Mucosa of descending colon (tissue), 3 donors: ENCODE measurements around the gene SH3BP5. TPM values are rescaled to one million over a fixed set of nuclear protein-coding genes. Genes with fewer than 3 reads are reported as not detected.

Experiments used
- ATAC-seq: fragments of 200-7000 bp; cut with Tn5 transposase; one replicate; pipeline ENCODE4 v1.9.1; 2020; ENCODE audit warnings: mild to moderate bottlenecking, moderate library complexity
- DNase-seq, 3 donors: peaks; one replicate each; pipeline ENCODE4 v3.0.0-alpha.2; 2020
- H3K36me3 ChIP-seq: fragments of 200-600 bp; one replicate; pipeline ENCODE4 v1.8.0; 2021; ENCODE audit warnings: low read depth, mild to moderate bottlenecking
- H3K4me1 ChIP-seq: fragments of 200-600 bp; one replicate; pipeline ENCODE4 v1.8.0; 2021; ENCODE audit warnings: low read depth, mild to moderate bottlenecking
- H3K4me3 ChIP-seq: fragments of 200-600 bp; one replicate; pipeline ENCODE4 v1.8.0; 2021; ENCODE audit warnings: mild to moderate bottlenecking
- H3K9me3 ChIP-seq: fragments of 200-600 bp; one replicate; pipeline ENCODE4 v1.8.0; 2021; ENCODE audit warnings: mild to moderate bottlenecking
- CTCF ChIP-seq: fragments of 200-600 bp; IDR thresholded peaks from one replicate; pipeline ENCODE4 v1.8.0; 2022; ENCODE audit warnings: antibody characterized with exemption, mild to moderate bottlenecking
- intact Hi-C, 2 donors: fragments of 100-400 bp; cut with DNase I in 1 of 2; cut with micrococcal nuclease in 1 of 2; formaldehyde crosslinking; loops; one replicate each; pipeline versions ENCODE4 v1.11.0 to v1.11.1; 2022; cut with DNase I, micrococcal nuclease
- total RNA-seq, 3 donors: library from RNA; stranded (reverse); fragmentation: NEBNext Ultra II Directional in 2 of 3; extraction: Animal tissue kit (Norgen Biotek cat#: 25700) in 2 of 3; gene quantifications; one replicate each; pipeline versions ENCODE4 v1.2.1 to v1.2.4, GENCODE V29; 2021 to 2023
- donor health status: DM: no; HTN: no; CAD: no; lungs with moderate emphysema.
- donor health status: DM: no; HTN: no; CAD: no.
- donor health status: DM: no; HTN: yes; CAD: no.

The SH3BP5 gene
- total RNA-seq, 3 donors from 2014 or later = 5.9 to 20.8 (median 10.9) TPM

GRCh38 chr3:15306979-15307359 lies 25.4 kb downstream of the SH3BP5 start:
- intact Hi-C loops = no loop called here
- ATAC-seq = no peak
- Histone ChIP-seq H3K36me3 (no peaks in the 10 kb centered on the region), H3K4me1 (no peaks in the 10 kb centered on the region), H3K9me3 (no peaks in the 10 kb centered on the region), H3K4me3 (no peak overlapping the region)
- no peak for TF ChIP-seq CTCF
- no peak for DNase-seq

- Histone ChIP-seq H3K4me1 (no peaks in the 10 kb centered on the region), H3K36me3 (no peaks in the 10 kb centered on the region), H3K4me3 (no peak overlapping the region), H3K9me3 (no peaks in the 10 kb centered on the region)
- DNase-seq (no peak), ATAC-seq (peak; percentile 36)
- TF ChIP-seq CTCF = no peak
- intact Hi-C loops = no loop called here
These were observed 27.0 kb downstream of the SH3BP5 start for GRCh38 chr3:15305359-15305844.

- no peak for TF ChIP-seq CTCF
- no peak for ATAC-seq
- DNase-seq = no peak
- H3K36me3 ChIP-seq = no peaks in the 10 kb centered on the region
- no peak overlapping the region for H3K4me3 ChIP-seq
- H3K9me3 ChIP-seq = no peaks in the 10 kb centered on the region
- peaks cover 2% of the 10 kb centered on the region for H3K4me1 ChIP-seq
- intact Hi-C loops = no loop called here
These were observed 28.7 kb downstream of the SH3BP5 start for GRCh38 chr3:15303728-15304127.

GRCh38 chr3:15303216-15303615 lies 29.2 kb downstream of the SH3BP5 start:
- no peaks in the 10 kb centered on the region for H3K36me3 ChIP-seq
- H3K9me3 ChIP-seq = no peaks in the 10 kb centered on the region
- TF ChIP-seq CTCF = no peak
- intact Hi-C loops = no loop called here
- H3K4me1 ChIP-seq = peaks cover 2% of the 10 kb centered on the region
- DNase-seq = no peak
- no peak for ATAC-seq
- no peak overlapping the region for H3K4me3 ChIP-seq

GRCh38 chr3:15301761-15302160 lies 30.6 kb downstream of the SH3BP5 start:
- no peak for TF ChIP-seq CTCF
- no peak overlapping the region for H3K4me3 ChIP-seq
- H3K9me3 ChIP-seq = no peaks in the 10 kb centered on the region
- no peak for DNase-seq
- intact Hi-C loops = no loop called here
- H3K4me1 ChIP-seq = peaks cover 2% of the 10 kb centered on the region
- no peak for ATAC-seq
- no peaks in the 10 kb centered on the region for H3K36me3 ChIP-seq
